Fibroblast of lung (primary cell): ENCODE data around the gene PPP1R13B. TPM values are rescaled to one million over a fixed set of nuclear protein-coding genes. Genes with fewer than 3 reads are reported as not detected.

ENCODE experiments used
- DNase-seq, 2 donors: peaks; one replicate each; pipeline versions ENCODE4 v3.0.0 to v3.0.0-alpha.2; 2010; ENCODE audit warnings: low read depth in 2 of 2
- H2AFZ ChIP-seq: 2 replicates; pipeline ENCODE4 v1.5.1; 2012; ENCODE audit warnings: low read length, control low read depth, inconsistent platforms
- H3K27ac ChIP-seq: 2 replicates; pipeline ENCODE4 v1.5.1; 2011; ENCODE audit warnings: low read length, control low read depth; ENCODE audit not compliant: insufficient read depth
- H3K27me3 ChIP-seq: 2 replicates; pipeline ENCODE4 v1.5.1; 2011; ENCODE audit warnings: mild to moderate bottlenecking, low read length; ENCODE audit not compliant: control insufficient read depth, insufficient read depth
- H3K36me3 ChIP-seq: 2 replicates; pipeline ENCODE4 v1.5.1; 2011; ENCODE audit warnings: low read length; ENCODE audit not compliant: control insufficient read depth, insufficient read depth
- H3K4me1 ChIP-seq: 2 replicates; pipeline ENCODE4 v1.5.1; 2011; ENCODE audit warnings: low read length; ENCODE audit not compliant: control insufficient read depth, insufficient read depth; ENCODE audit errors: extremely low read depth
- H3K4me2 ChIP-seq: 2 replicates; pipeline ENCODE4 v1.5.1; 2011; ENCODE audit warnings: low read length, control low read depth; ENCODE audit not compliant: insufficient read depth; ENCODE audit errors: extremely low read depth
- H3K4me3 ChIP-seq, 4 experiments: fragments of 200-600 bp in 1 of 4; sonication (generic) in 1 of 4; replicated peaks in 1 of 4; 2 replicates each; pipeline ENCODE4 v1.5.1; 2011 to 2016; ENCODE audit warnings: low read length in 4 of 4, low read depth in 3 of 4, mild to moderate bottlenecking in 3 of 4, control low read depth in 2 of 4, inconsistent platforms in 1 of 4, mixed read lengths in 1 of 4; ENCODE audit not compliant: insufficient read depth in 1 of 4; ENCODE audit errors: control extremely low read depth in 1 of 4
- H3K79me2 ChIP-seq: 2 replicates; pipeline ENCODE4 v1.5.1; 2012; ENCODE audit warnings: mild to moderate bottlenecking, low read length, inconsistent platforms; ENCODE audit not compliant: control insufficient read depth, insufficient read depth
- H3K9ac ChIP-seq: 2 replicates; pipeline ENCODE4 v1.5.1; 2011; ENCODE audit warnings: mild to moderate bottlenecking, low read length, control low read depth; ENCODE audit not compliant: insufficient read depth
- H3K9me3 ChIP-seq: 2 replicates; pipeline ENCODE4 v1.5.1; 2012; ENCODE audit warnings: low read depth, low read length; ENCODE audit not compliant: control insufficient read depth, insufficient read depth
- H4K20me1 ChIP-seq: 2 replicates; pipeline ENCODE4 v1.5.1; 2011; ENCODE audit warnings: low read length; ENCODE audit not compliant: control insufficient read depth, insufficient read depth; ENCODE audit errors: extremely low read depth
- CTCF ChIP-seq, 2 donors: IDR thresholded peaks in 1 of 2; conservative IDR thresholded peaks in 1 of 2; 1 replicate in 1 of 2; 2 replicates in 1 of 2; pipeline ENCODE4 v1.5.1; 2011 to 2012; ENCODE audit warnings: low read length in 2 of 2, control low read depth in 1 of 2, inconsistent platforms in 1 of 2, low read depth in 1 of 2, mild to moderate bottlenecking in 1 of 2
- EZH2 ChIP-seq: IDR thresholded peaks from 2 replicates; pipeline ENCODE4 v1.5.1; 2012; ENCODE audit warnings: low read length, control low read depth, mild to moderate bottlenecking; ENCODE audit errors: missing control alignments
- polyA plus RNA-seq, 2 donors: library from polyadenylated mRNA; depleted of rRNA in 1 of 2; stranded (reverse) in 1 of 2; unstranded in 1 of 2; fragments of >200 nt; gene quantifications; 2 replicates each; pipeline ENCODE4 v1.2.1, GENCODE V29; 2011 to 2012; ENCODE audit warnings: missing spikeins in 1 of 2
- total RNA-seq: library from RNA; depleted of rRNA; stranded (reverse); fragments of >200 nt; gene quantifications from 2 replicates; pipeline ENCODE4 v1.2.1, GENCODE V29; 2014

Gene PPP1R13B
- total and polyA plus RNA-seq, 2 donors (not counting 1 experiment from before 2014, with no cell fraction given): 2.0 to 2.7 TPM

- Histone ChIP-seq H3K4me2 (no peak overlapping the region), H3K79me2 (no peaks in the 10 kb centered on the region), H3K4me1 (peaks cover 2% of the 10 kb centered on the region), H3K9me3 (no peaks in the 10 kb centered on the region), H3K27ac (no peak overlapping the region), H3K9ac (no peak overlapping the region), H3K4me3 (no peak overlapping the region), H2AFZ (no peak overlapping the region), H4K20me1 (no peaks in the 10 kb centered on the region), H3K36me3 (no peaks in the 10 kb centered on the region), H3K27me3 (no peaks in the 10 kb centered on the region)
- TF ChIP-seq CTCF (conservative IDR thresholded peaks at IDR 0.05 in 1 of 2, IDR thresholded peaks at IDR 0.05 in 1 of 2; ENCODE audit: low read depth in 1 of 2, low read length in 2 of 2) (no peak), EZH2 (no peak)
- no peak for DNase-seq
These were observed 107.4 kb downstream of the PPP1R13B start for GRCh38 chr14:103739793-103740501.

- no peaks in the 10 kb centered on the region for H3K9me3 ChIP-seq
- no peaks in the 10 kb centered on the region for H4K20me1 ChIP-seq
- no peak overlapping the region for H2AFZ ChIP-seq
- H3K27me3 ChIP-seq: no peaks in the 10 kb centered on the region
- no peak for DNase-seq
- no peak overlapping the region for H3K4me3 ChIP-seq
- H3K4me2 ChIP-seq: no peak overlapping the region
- H3K79me2 ChIP-seq: no peaks in the 10 kb centered on the region
- H3K4me1 ChIP-seq: peaks cover 2% of the 10 kb centered on the region
- H3K9ac ChIP-seq: no peak overlapping the region
- H3K36me3 ChIP-seq: no peaks in the 10 kb centered on the region
- no peak overlapping the region for H3K27ac ChIP-seq
- TF ChIP-seq EZH2 (no peak), CTCF (conservative IDR thresholded peaks at IDR 0.05 in 1 of 2, IDR thresholded peaks at IDR 0.05 in 1 of 2; ENCODE audit: low read depth in 1 of 2, low read length in 2 of 2) (no peak)
These were observed 107.9 kb downstream of the PPP1R13B start for GRCh38 chr14:103739466-103739792.

GRCh38 chr14:103738701-103739451, 108.5 kb downstream of the PPP1R13B start:
- Histone ChIP-seq H2AFZ (no peak overlapping the region), H4K20me1 (no peaks in the 10 kb centered on the region), H3K36me3 (no peaks in the 10 kb centered on the region), H3K4me1 (peaks cover 2% of the 10 kb centered on the region), H3K27me3 (no peaks in the 10 kb centered on the region), H3K79me2 (no peaks in the 10 kb centered on the region), H3K9me3 (no peaks in the 10 kb centered on the region), H3K4me2 (no peak overlapping the region), H3K4me3 (no peak overlapping the region), H3K27ac (no peak overlapping the region), H3K9ac (no peak overlapping the region)
- TF ChIP-seq EZH2 (no peak), CTCF (conservative IDR thresholded peaks at IDR 0.05 in 1 of 2, IDR thresholded peaks at IDR 0.05 in 1 of 2; ENCODE audit: low read depth in 1 of 2, low read length in 2 of 2) (no peak)
- DNase-seq: no peak
